ENCODE measurements around the gene DDHD1.

GRCh38 chr14:53186532-53186931 is 33.4 kb upstream of the DDHD1 start:
- TF ChIP-seq ZNF132 (tag by site-specific recombination; IDR thresholded peaks at IDR 0.05; ENCODE audit: borderline replicate concordance) (no peak), ZBTB49 (tag by site-specific recombination; IDR thresholded peaks at IDR 0.05; ENCODE audit: low read depth) (no peak), CTCF (tag by site-specific recombination; IDR thresholded peaks at IDR 0.05) (no peak), ATF2 (tag by site-specific recombination; IDR thresholded peaks at IDR 0.05; ENCODE audit: low read depth) (no peak)
